ENCODE results near the gene ST6GALNAC6. TPM values are rescaled to one million over a fixed set of nuclear protein-coding genes. Genes with fewer than 3 reads are reported as not detected.

Gene ST6GALNAC6
- total and polyA plus RNA-seq, 2 of the 8 experiments (the other 6 are each of a cell fraction or from before 2014, with no cell fraction given), result 43.7 to 64.4 TPM

DNA sequence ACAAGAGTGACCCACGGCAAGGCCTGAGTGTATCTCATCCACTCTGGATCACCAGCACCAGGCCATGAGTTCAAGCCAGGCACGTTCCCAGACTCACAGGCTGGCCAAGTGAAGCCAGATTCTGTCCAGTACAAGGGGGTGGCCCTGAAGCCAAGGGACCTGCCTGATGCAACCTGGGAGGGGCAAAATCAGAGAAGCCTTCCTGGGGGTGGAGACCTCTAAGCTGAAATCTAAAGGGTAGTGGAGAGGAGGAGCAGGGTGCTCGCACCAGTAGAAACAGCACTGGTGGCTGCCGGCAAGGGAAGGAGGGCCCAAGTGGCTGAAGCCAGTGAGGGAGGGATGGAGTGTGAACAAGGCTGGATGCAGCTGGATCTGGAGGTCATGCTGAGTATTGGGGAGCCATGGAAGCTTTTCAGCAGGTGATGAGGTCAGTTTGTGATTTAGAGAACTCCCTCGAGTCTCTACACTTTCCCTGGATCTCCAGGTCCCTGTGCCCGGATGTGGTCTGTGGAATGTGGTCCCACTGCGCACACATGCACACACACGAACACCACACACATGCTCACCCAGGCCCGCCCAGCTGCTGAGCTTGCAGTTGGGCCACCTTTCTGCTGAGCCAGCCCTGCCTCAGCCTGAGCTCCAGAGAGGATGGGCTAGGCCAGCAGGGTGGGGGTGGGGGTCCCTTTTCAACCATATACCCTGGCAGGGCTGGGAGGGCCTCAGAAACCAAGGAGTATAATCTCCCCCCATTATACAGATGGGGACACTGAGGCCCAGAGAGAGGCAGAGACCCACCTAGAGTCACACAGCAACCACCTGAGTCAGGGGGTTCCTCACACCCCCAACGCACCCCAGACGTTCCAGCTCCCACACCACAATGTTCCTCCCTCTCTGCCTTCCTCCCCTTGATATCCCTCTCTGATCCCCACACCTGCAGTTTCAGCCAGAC is 29.5 kb upstream of the ST6GALNAC6 start:
- CTCF ChIA-PET (ENCODE audit: partially characterized antibody), result interaction anchor here (0.7 to 8.1 kb wide), 8 partner anchors 8 to 194 kb away, joined by 3 to 68 read pairs (median 4); partner anchors contain the start of gene EEIG1
- DNase-seq (ENCODE audit: low read depth in 1 of 2, low spot score in 2 of 2) (no peak), FAIRE-seq (no peak)
- no peak overlapping the region; a peak in 1 of 7 replicates for H3K9ac ChIP-seq (replicated peaks in 1 of 4; ENCODE audit: extremely low read depth in 1 of 4, low read depth in 3 of 4, low read length in 3 of 4)
- WGBS, 2 experiments (ENCODE audit: extremely low coverage in 1 of 2, insufficient coverage in 1 of 2, insufficient read length in 1 of 2, insufficient replicate concordance in 2 of 2, low coverage in 1 of 2, low lambda C conversion rate in 2 of 2, missing lambda C conversion rate in 1 of 2), result 81% methylated on average over 11 of the region's 11 CpGs; no CpG with 5 or more reads in 1 of the 2 experiments
- POLR2A ChIA-PET (ENCODE audit: partially characterized antibody), result interaction anchor here (0.5 to 1.6 kb wide), 14 partner anchors 9 to 172 kb away, joined by 3 to 6 read pairs (median 3); partner anchors contain the start of genes DPM2, NAIF1 and SLC25A25
- peak overlapping the region in 2 of 4 experiments; percentile 49 to 62; a peak in 2 of 8 replicates for H3K4me3 ChIP-seq (ENCODE audit: extremely low read depth in 1 of 4, insufficient read depth in 2 of 4, low read depth in 3 of 4, low read length in 4 of 4)
- peaks cover 0 to 3% of the 10 kb centered on the region in 2 experiments for H4K20me1 ChIP-seq (replicated peaks in 1 of 2; ENCODE audit: control insufficient read depth in 1 of 2, insufficient read depth in 2 of 2, low read length in 2 of 2)
- peaks cover 0 to 18% (median 16%) of the 10 kb centered on the region in 4 experiments; a peak in 6 of 7 replicates for H3K27me3 ChIP-seq (replicated peaks in 1 of 4; ENCODE audit: control insufficient read depth in 3 of 4, extremely low read depth in 1 of 4, insufficient read depth in 3 of 4, low read length in 3 of 4)
- TF ChIP-seq RAD21 (IDR thresholded peaks at IDR 0.05 in 1 of 2, conservative IDR thresholded peaks at IDR 0.05 in 1 of 2; ENCODE audit: low read depth in 2 of 2, low read length in 2 of 2) (no peak), KDM1A (IDR thresholded peaks at IDR 0.05; ENCODE audit: borderline replicate concordance, low read length) (no peak), SP2 (IDR thresholded peaks at IDR 0.05; ENCODE audit: low read length) (no peak), ASH2L (IDR thresholded peaks at IDR 0.05; ENCODE audit: low read length) (no peak), MAFK (IDR thresholded peaks at IDR 0.05; ENCODE audit: low read depth, low read length) (no peak), SIN3A (conservative IDR thresholded peaks at IDR 0.05 in 1 of 2, IDR thresholded peaks at IDR 0.05 in 1 of 2; ENCODE audit: low read depth in 1 of 2, low read length in 2 of 2) (no peak)
- peaks cover 13 to 24% (median 20%) of the 10 kb centered on the region in 4 experiments for H3K4me1 ChIP-seq (replicated peaks in 1 of 4; ENCODE audit: control insufficient read depth in 3 of 4, insufficient read depth in 4 of 4, low read length in 3 of 4)
- H3K4me2 ChIP-seq (ENCODE audit: insufficient read depth in 1 of 2, low read depth in 2 of 2, low read length in 2 of 2), result peak overlapping the region; percentile 76 to 96
- peaks cover 20% of the 10 kb centered on the region; the same call in 1 of the 2 replicates for H3K23me2 ChIP-seq (ENCODE audit: low read depth, low read length)
- peak overlapping the region; percentile 72; the same call in 1 of the 2 replicates for H2BK15ac ChIP-seq (ENCODE audit: low read length)
- peak overlapping the region; percentile 32; the same call in 1 of the 2 replicates for H2BK12ac ChIP-seq (ENCODE audit: low read depth, low read length)
- no peak overlapping the region for H3K27ac ChIP-seq (ENCODE audit: low read depth, low read length)
- H3K18ac ChIP-seq (ENCODE audit: extremely low read depth, low read length), result peak overlapping the region; percentile 26
- H3K9me3 ChIP-seq (ENCODE audit: insufficient read depth in 2 of 2, low read depth in 1 of 2, low read length in 1 of 2), result no peaks in the 10 kb centered on the region
- no peak overlapping the region for H2BK120ac ChIP-seq (replicated peaks; ENCODE audit: low read depth, low read length)
- H3K4ac ChIP-seq (replicated peaks; ENCODE audit: insufficient read length, low read depth, low read length), result no peak overlapping the region
- H3K56ac ChIP-seq (replicated peaks; ENCODE audit: insufficient read length, low read depth, low read length), result no peak overlapping the region
- no peaks in the 10 kb centered on the region for H3K36me3 ChIP-seq (ENCODE audit: control insufficient read depth in 2 of 4, insufficient read depth in 4 of 4, low read length in 3 of 4)
- peak overlapping the region; percentile 55; the same call in 1 of the 2 replicates for H2BK20ac ChIP-seq (ENCODE audit: low read length)
- H3K79me2 ChIP-seq (ENCODE audit: control insufficient read depth in 1 of 2, insufficient read depth in 2 of 2, low read length in 2 of 2), result no peaks in the 10 kb centered on the region
- no peak overlapping the region for H3K23ac ChIP-seq (ENCODE audit: insufficient read length)
- H4K8ac ChIP-seq (ENCODE audit: extremely low read depth, insufficient read depth, low read length), result no peak overlapping the region; the same call in 1 of the 2 replicates
- H4K91ac ChIP-seq (replicated peaks; ENCODE audit: insufficient read length, low read length), result peak overlapping the region; percentile 25
- H2BK5ac ChIP-seq (ENCODE audit: low read depth, low read length), result peak overlapping the region; percentile 35; the same call in 1 of the 2 replicates
- H2AK5ac ChIP-seq (ENCODE audit: low read depth, low read length), result peak overlapping the region; percentile 97; the same call in 1 of the 2 replicates
- H4K5ac ChIP-seq (ENCODE audit: insufficient read length, low read depth, low read length), result no peak overlapping the region
- H2AFZ ChIP-seq (ENCODE audit: low read length), result no peak overlapping the region
- no peak overlapping the region for H3K14ac ChIP-seq (ENCODE audit: insufficient read length)
- no peaks in the 10 kb centered on the region for H3K79me1 ChIP-seq (ENCODE audit: low read depth, low read length)
